Mucosa of stomach (tissue), 1 donor: ENCODE results near the gene LZTR1.

Experiments
- H3K27me3 ChIP-seq: one replicate; pipeline ENCODE4 v1.7.0; 2013; ENCODE audit warnings: mild to moderate bottlenecking, low read length; ENCODE audit not compliant: control insufficient read depth, insufficient read depth
- H3K36me3 ChIP-seq: one replicate; pipeline ENCODE4 v1.7.0; 2013; ENCODE audit warnings: low read length; ENCODE audit not compliant: control insufficient read depth, insufficient read depth
- H3K4me1 ChIP-seq: one replicate; pipeline ENCODE4 v1.7.0; 2013; ENCODE audit warnings: mild to moderate bottlenecking, low read length; ENCODE audit not compliant: control insufficient read depth, insufficient read depth
- H3K4me3 ChIP-seq: one replicate; pipeline ENCODE4 v1.7.0; 2013; ENCODE audit warnings: low read length
- H3K9ac ChIP-seq: one replicate; pipeline ENCODE4 v1.7.0; 2013; ENCODE audit warnings: mild to moderate bottlenecking, low read length, moderate library complexity
- H3K9me3 ChIP-seq: one replicate; pipeline ENCODE4 v1.7.0; 2013; ENCODE audit warnings: mild to moderate bottlenecking, low read length, moderate library complexity; ENCODE audit not compliant: control insufficient read depth
- donor health status: Pancreatic carcinoma.

The LZTR1 gene

GRCh38 chr22:20953342-20953608 is 28.8 kb upstream of the LZTR1 start:
- H3K4me3 ChIP-seq = no peak overlapping the region

GRCh38 chr22:20953668-20954500 is 28.2 kb upstream of the LZTR1 start:
- Histone ChIP-seq H3K27me3 (no peaks in the 10 kb centered on the region), H3K4me3 (no peak overlapping the region), H3K9me3 (no peaks in the 10 kb centered on the region), H3K9ac (peak overlapping the region; percentile 12), H3K4me1 (peaks cover 37% of the 10 kb centered on the region), H3K36me3 (no peaks in the 10 kb centered on the region)

More at GRCh38 chr22:20953342-20953608, 28.8 kb upstream of the LZTR1 start:
- Histone ChIP-seq H3K9me3 (no peaks in the 10 kb centered on the region), H3K4me1 (peaks cover 36% of the 10 kb centered on the region), H3K9ac (peak overlapping the region; percentile 12), H3K36me3 (no peaks in the 10 kb centered on the region), H3K27me3 (no peaks in the 10 kb centered on the region)

GRCh38 chr22:20955548-20955947 is 26.5 kb upstream of the LZTR1 start:
- H3K4me1 ChIP-seq = peaks cover 37% of the 10 kb centered on the region
- no peaks in the 10 kb centered on the region for H3K9me3 ChIP-seq
- no peak overlapping the region for H3K4me3 ChIP-seq
- no peak overlapping the region for H3K9ac ChIP-seq
- no peaks in the 10 kb centered on the region for H3K36me3 ChIP-seq
- H3K27me3 ChIP-seq = no peaks in the 10 kb centered on the region

GRCh38 chr22:20956258-20957101 is 25.6 kb upstream of the LZTR1 start:
- H3K36me3 ChIP-seq = no peaks in the 10 kb centered on the region
- H3K9ac ChIP-seq = peak overlapping the region; percentile 80
- H3K27me3 ChIP-seq = no peaks in the 10 kb centered on the region
- no peaks in the 10 kb centered on the region for H3K9me3 ChIP-seq
- peak overlapping the region; percentile 47 for H3K4me3 ChIP-seq
- peaks cover 28% of the 10 kb centered on the region for H3K4me1 ChIP-seq

GRCh38 chr22:20957102-20957682 is 24.9 kb upstream of the LZTR1 start:
- no peaks in the 10 kb centered on the region for H3K36me3 ChIP-seq
- H3K27me3 ChIP-seq = no peaks in the 10 kb centered on the region
- peak overlapping the region; percentile 47 for H3K4me3 ChIP-seq
- peaks cover 26% of the 10 kb centered on the region for H3K4me1 ChIP-seq
- peak overlapping the region; percentile 80 for H3K9ac ChIP-seq
- H3K9me3 ChIP-seq = no peaks in the 10 kb centered on the region

- H3K4me3 ChIP-seq = peak overlapping the region; percentile 47
- peaks cover 3% of the 10 kb centered on the region for H3K27me3 ChIP-seq
- H3K9ac ChIP-seq = peak overlapping the region; percentile 80
- no peaks in the 10 kb centered on the region for H3K9me3 ChIP-seq
- H3K36me3 ChIP-seq = no peaks in the 10 kb centered on the region
- peaks cover 19% of the 10 kb centered on the region for H3K4me1 ChIP-seq
Measured at GRCh38 chr22:20957683-20958431, 24.2 kb upstream of the LZTR1 start.

GRCh38 chr22:20959578-20960461 is 22.3 kb upstream of the LZTR1 start:
- no peaks in the 10 kb centered on the region for H3K9me3 ChIP-seq
- peaks cover 17% of the 10 kb centered on the region for H3K27me3 ChIP-seq
- H3K9ac ChIP-seq = no peak overlapping the region
- peaks cover 18% of the 10 kb centered on the region for H3K4me1 ChIP-seq
- H3K4me3 ChIP-seq = no peak overlapping the region
- H3K36me3 ChIP-seq = no peaks in the 10 kb centered on the region

- Histone ChIP-seq H3K4me1 (peaks cover 18% of the 10 kb centered on the region), H3K9me3 (no peaks in the 10 kb centered on the region), H3K36me3 (no peaks in the 10 kb centered on the region), H3K9ac (no peak overlapping the region), H3K4me3 (no peak overlapping the region), H3K27me3 (peaks cover 22% of the 10 kb centered on the region)
Measured at GRCh38 chr22:20960609-20961008, 21.5 kb upstream of the LZTR1 start.

GRCh38 chr22:20962491-20962945 is 19.6 kb upstream of the LZTR1 start:
- Histone ChIP-seq H3K9me3 (no peaks in the 10 kb centered on the region), H3K4me3 (no peak overlapping the region), H3K36me3 (no peaks in the 10 kb centered on the region), H3K4me1 (peaks cover 11% of the 10 kb centered on the region), H3K27me3 (peaks cover 24% of the 10 kb centered on the region), H3K9ac (no peak overlapping the region)

- Histone ChIP-seq H3K4me3 (no peak overlapping the region), H3K27me3 (peaks cover 24% of the 10 kb centered on the region), H3K36me3 (no peaks in the 10 kb centered on the region), H3K4me1 (peaks cover 6% of the 10 kb centered on the region), H3K9ac (no peak overlapping the region), H3K9me3 (no peaks in the 10 kb centered on the region)
Measured at GRCh38 chr22:20963201-20964052, 18.7 kb upstream of the LZTR1 start.
